Measurements from ENCODE around the gene WWC1. TPM values are rescaled to one million over a fixed set of nuclear protein-coding genes. Genes with fewer than 3 reads are reported as not detected.

Gene WWC1
- total and polyA plus RNA-seq, 9 of the 15 experiments (the other 6 are each of a cell fraction or from before 2014, with no cell fraction given): under 0.01 to 0.54 (median 0.42) TPM; not detected in 6

DNA sequence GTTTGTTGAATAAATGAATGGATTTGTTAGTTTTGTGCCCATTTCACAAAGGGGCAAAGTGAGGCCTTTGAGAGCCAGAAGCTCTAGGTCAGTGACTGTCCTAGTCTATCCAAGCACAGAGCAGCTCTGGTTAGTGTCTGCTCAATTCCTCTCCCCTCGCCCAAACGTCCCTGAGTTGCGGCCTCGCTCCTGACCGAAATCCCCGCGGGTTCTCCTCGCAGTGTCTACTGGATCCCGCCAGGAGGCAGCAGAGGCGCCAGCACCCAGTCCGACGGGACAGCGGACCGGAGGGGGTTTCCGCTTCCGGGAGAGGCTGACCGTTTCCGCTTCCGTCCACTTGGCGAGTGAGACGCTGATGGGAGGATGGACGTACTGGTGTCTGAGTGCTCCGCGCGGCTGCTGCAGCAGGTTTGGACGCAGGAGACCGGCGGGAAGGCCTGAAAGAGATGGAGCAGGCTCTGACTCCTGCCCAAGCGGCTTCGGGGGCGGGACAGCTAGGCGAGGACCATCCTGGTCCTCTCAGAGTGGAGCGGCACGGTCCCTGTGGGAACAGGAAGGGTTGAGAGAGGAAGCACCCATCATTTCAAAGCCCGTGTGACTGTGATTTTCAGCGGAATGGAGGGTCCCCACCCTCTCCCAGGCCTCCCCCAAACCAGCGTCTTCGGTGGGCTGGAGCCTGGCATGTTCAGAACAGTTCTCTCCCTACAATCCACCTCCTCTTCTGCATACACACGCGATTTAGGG lies 194.9 kb downstream of the WWC1 start, which contains the start of gene RARS1 (continued):
- TF ChIP-seq, protein P1, sequence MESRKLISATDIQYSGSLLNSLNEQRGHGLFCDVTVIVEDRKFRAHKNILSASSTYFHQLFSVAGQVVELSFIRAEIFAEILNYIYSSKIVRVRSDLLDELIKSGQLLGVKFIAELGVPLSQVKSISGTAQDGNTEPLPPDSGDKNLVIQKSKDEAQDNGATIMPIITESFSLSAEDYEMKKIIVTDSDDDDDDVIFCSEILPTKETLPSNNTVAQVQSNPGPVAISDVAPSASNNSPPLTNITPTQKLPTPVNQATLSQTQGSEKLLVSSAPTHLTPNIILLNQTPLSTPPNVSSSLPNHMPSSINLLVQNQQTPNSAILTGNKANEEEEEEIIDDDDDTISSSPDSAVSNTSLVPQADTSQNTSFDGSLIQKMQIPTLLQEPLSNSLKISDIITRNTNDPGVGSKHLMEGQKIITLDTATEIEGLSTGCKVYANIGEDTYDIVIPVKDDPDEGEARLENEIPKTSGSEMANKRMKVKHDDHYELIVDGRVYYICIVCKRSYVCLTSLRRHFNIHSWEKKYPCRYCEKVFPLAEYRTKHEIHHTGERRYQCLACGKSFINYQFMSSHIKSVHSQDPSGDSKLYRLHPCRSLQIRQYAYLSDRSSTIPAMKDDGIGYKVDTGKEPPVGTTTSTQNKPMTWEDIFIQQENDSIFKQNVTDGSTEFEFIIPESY (CRISPR knock-in tag; IDR thresholded peaks at IDR 0.05): no peak
- TF ChIP-seq ZNF140 (CRISPR knock-in tag; IDR thresholded peaks at IDR 0.05) (no peak), MAFK (IDR thresholded peaks at IDR 0.05; ENCODE audit: low read length) (no peak), MTA1 (IDR thresholded peaks at IDR 0.05; ENCODE audit: borderline replicate concordance) (no peak), HMG20A (CRISPR knock-in tag; conservative IDR thresholded peaks at IDR 0.05) (no peak), SREBF2 (CRISPR knock-in tag; IDR thresholded peaks at IDR 0.05) (no peak), ELF4 (CRISPR knock-in tag; IDR thresholded peaks at IDR 0.05) (peak; percentile 24; the same call in 1 of the 2 replicates), MEF2A (IDR thresholded peaks at IDR 0.05; ENCODE audit: control insufficient read depth, low read depth, low read length) (no peak), MAZ (CRISPR knock-in tag; conservative IDR thresholded peaks at IDR 0.05 in 1 of 2, IDR thresholded peaks at IDR 0.05 in 1 of 2) (peak; percentile 100), ARID2 (IDR thresholded peaks at IDR 0.05) (no peak), ZKSCAN8 (CRISPR knock-in tag; IDR thresholded peaks at IDR 0.05) (no peak), CBFB (CRISPR knock-in tag; IDR thresholded peaks at IDR 0.05) (no peak), SMARCC2 (IDR thresholded peaks at IDR 0.05; ENCODE audit: low read depth) (no peak), ZBED1 (IDR thresholded peaks at IDR 0.05) (peak; percentile 78; the same call in 1 of the 2 replicates), CHCHD3 (CRISPR knock-in tag; IDR thresholded peaks at IDR 0.05) (no peak), NR2C1 (IDR thresholded peaks at IDR 0.05) (peak; percentile 49; the same call in 1 of the 2 replicates), NR2C1 (tag; IDR thresholded peaks at IDR 0.05) (peak; percentile 63), FOXJ3 (CRISPR knock-in tag; IDR thresholded peaks at IDR 0.05) (no peak), SMAD1 (IDR thresholded peaks at IDR 0.05; ENCODE audit: low read depth, low read length, partially characterized antibody) (peak; percentile 67), GABPA (tag; conservative IDR thresholded peaks at IDR 0.05; ENCODE audit: low read depth) (peak; percentile 99), ZNF445 (CRISPR knock-in tag; IDR thresholded peaks at IDR 0.05; ENCODE audit: low read depth) (no peak), ILF3 (IDR thresholded peaks at IDR 0.05; ENCODE audit: borderline replicate concordance) (no peak), ZNF696 (CRISPR knock-in tag; conservative IDR thresholded peaks at IDR 0.05) (no peak), ZNF79 (CRISPR knock-in tag; IDR thresholded peaks at IDR 0.05; ENCODE audit: low read depth) (no peak), ZNF561 (CRISPR knock-in tag; conservative IDR thresholded peaks at IDR 0.05) (no peak), CREBBP (IDR thresholded peaks at IDR 0.05; ENCODE audit: low read depth, low read length) (no peak), ASH1L (IDR thresholded peaks at IDR 0.05; ENCODE audit: borderline replicate concordance, low read depth, partially characterized antibody) (no peak)
- TF ChIP-seq, protein P2, sequence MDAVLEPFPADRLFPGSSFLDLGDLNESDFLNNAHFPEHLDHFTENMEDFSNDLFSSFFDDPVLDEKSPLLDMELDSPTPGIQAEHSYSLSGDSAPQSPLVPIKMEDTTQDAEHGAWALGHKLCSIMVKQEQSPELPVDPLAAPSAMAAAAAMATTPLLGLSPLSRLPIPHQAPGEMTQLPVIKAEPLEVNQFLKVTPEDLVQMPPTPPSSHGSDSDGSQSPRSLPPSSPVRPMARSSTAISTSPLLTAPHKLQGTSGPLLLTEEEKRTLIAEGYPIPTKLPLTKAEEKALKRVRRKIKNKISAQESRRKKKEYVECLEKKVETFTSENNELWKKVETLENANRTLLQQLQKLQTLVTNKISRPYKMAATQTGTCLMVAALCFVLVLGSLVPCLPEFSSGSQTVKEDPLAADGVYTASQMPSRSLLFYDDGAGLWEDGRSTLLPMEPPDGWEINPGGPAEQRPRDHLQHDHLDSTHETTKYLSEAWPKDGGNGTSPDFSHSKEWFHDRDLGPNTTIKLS (IDR thresholded peaks at IDR 0.05; ENCODE audit: borderline replicate concordance, low read depth): peak; percentile 94

Data from K562 (cell line).